Trophoblast cell (in vitro differentiated cells and primary cell): Measurements from ENCODE around the gene CNTN4.

Experiments
- DNase-seq, 2 donors: peaks; one replicate each; pipeline ENCODE4 v3.0.0-alpha.2; 2016
- H2AFZ ChIP-seq: 2 replicates; pipeline ENCODE4 v1.6.1; 2013; ENCODE audit warnings: low read length, moderate library complexity, mild to moderate bottlenecking; ENCODE audit not compliant: insufficient read depth, poor library complexity
- H2AK5ac ChIP-seq: 2 replicates; pipeline ENCODE4 v1.6.1; 2013; ENCODE audit warnings: mild to moderate bottlenecking, low read length
- H2BK120ac ChIP-seq: 2 replicates; pipeline ENCODE4 v1.6.1; 2013; ENCODE audit warnings: low read length, mild to moderate bottlenecking, moderate library complexity; ENCODE audit not compliant: insufficient read depth, poor library complexity
- H2BK12ac ChIP-seq: 2 replicates; pipeline ENCODE4 v1.6.1; 2013; ENCODE audit warnings: mild to moderate bottlenecking, low read length, moderate library complexity
- H2BK5ac ChIP-seq: 2 replicates; pipeline ENCODE4 v1.6.1; 2013; ENCODE audit warnings: low read length, low read depth, moderate library complexity, mild to moderate bottlenecking; ENCODE audit not compliant: poor library complexity
- H3K14ac ChIP-seq: 2 replicates; pipeline ENCODE4 v1.6.1; 2013; ENCODE audit warnings: mild to moderate bottlenecking, low read length
- H3K18ac ChIP-seq: 2 replicates; pipeline ENCODE4 v1.6.1; 2013; ENCODE audit warnings: mild to moderate bottlenecking, low read length
- H3K23ac ChIP-seq: 2 replicates; pipeline ENCODE4 v1.6.1; 2013; ENCODE audit warnings: low read length
- H3K27ac ChIP-seq: 2 replicates; pipeline ENCODE4 v1.5.1; 2013; ENCODE audit warnings: low read depth, mild to moderate bottlenecking, inconsistent platforms, low read length, moderate library complexity
- H3K27me3 ChIP-seq: 2 replicates; pipeline ENCODE4 v1.6.1; 2013; ENCODE audit warnings: inconsistent platforms, mild to moderate bottlenecking, low read length, moderate library complexity; ENCODE audit not compliant: insufficient read depth
- H3K36me3 ChIP-seq, 2 experiments: 1 replicate in 1 of 2; 2 replicates in 1 of 2; pipeline ENCODE4 v1.6.1; 2013; ENCODE audit warnings: low read length in 2 of 2, mild to moderate bottlenecking in 2 of 2, moderate library complexity in 1 of 2; ENCODE audit not compliant: insufficient read depth in 2 of 2, control insufficient read depth in 1 of 2
- H3K4ac ChIP-seq: 2 replicates; pipeline ENCODE4 v1.6.1; 2013; ENCODE audit warnings: low read depth, mild to moderate bottlenecking, low read length, moderate library complexity
- H3K4me1 ChIP-seq, 2 experiments: 1 replicate in 1 of 2; 2 replicates in 1 of 2; pipeline ENCODE4 v1.6.1; 2013; ENCODE audit warnings: low read length in 2 of 2, mild to moderate bottlenecking in 2 of 2, moderate library complexity in 1 of 2; ENCODE audit not compliant: insufficient read depth in 2 of 2, control insufficient read depth in 1 of 2
- H3K4me2 ChIP-seq: 2 replicates; pipeline ENCODE4 v1.6.1; 2013; ENCODE audit warnings: inconsistent platforms, mild to moderate bottlenecking, low read length, moderate library complexity
- H3K4me3 ChIP-seq: 2 replicates; pipeline ENCODE4 v1.5.1; 2013; ENCODE audit warnings: mild to moderate bottlenecking, low read depth, low read length, inconsistent platforms
- H3K79me1 ChIP-seq: one replicate; pipeline ENCODE4 v1.6.1; 2013; ENCODE audit warnings: low read length
- H3K79me2 ChIP-seq: 2 replicates; pipeline ENCODE4 v1.6.1; 2013; ENCODE audit warnings: low read length, mild to moderate bottlenecking; ENCODE audit not compliant: control insufficient read depth, insufficient read depth, poor library complexity
- H3K9ac ChIP-seq: 2 replicates; pipeline ENCODE4 v1.6.1; 2013; ENCODE audit warnings: mild to moderate bottlenecking, low read length
- H3K9me3 ChIP-seq: 2 replicates; pipeline ENCODE4 v1.6.1; 2013; ENCODE audit warnings: low read depth, mild to moderate bottlenecking, control low read depth, inconsistent platforms, low read length; ENCODE audit not compliant: insufficient read depth
- H4K12ac ChIP-seq: 2 replicates; pipeline ENCODE4 v1.6.1; 2013; ENCODE audit warnings: low read depth, mild to moderate bottlenecking, low read length, moderate library complexity
- H4K8ac ChIP-seq: 2 replicates; pipeline ENCODE4 v1.6.1; 2013; ENCODE audit warnings: low read depth, mild to moderate bottlenecking, low read length, moderate library complexity
- H4K91ac ChIP-seq: one replicate; pipeline ENCODE4 v1.6.1; 2013; ENCODE audit warnings: low read depth, mild to moderate bottlenecking, low read length, moderate library complexity
- WGBS: extraction: QIAGEN DNeasy Blood & Tissue Kit; methylation state at CpG from one replicate; pipeline ENCODE4 v1.1.7; 2013; ENCODE audit warnings: missing lambda C conversion rate; ENCODE audit not compliant: insufficient read length, insufficient coverage; ENCODE audit errors: extremely low coverage; 5-methylcytosine and 5-hydroxymethylcytosine counted together

CNTN4 gene

DNA sequence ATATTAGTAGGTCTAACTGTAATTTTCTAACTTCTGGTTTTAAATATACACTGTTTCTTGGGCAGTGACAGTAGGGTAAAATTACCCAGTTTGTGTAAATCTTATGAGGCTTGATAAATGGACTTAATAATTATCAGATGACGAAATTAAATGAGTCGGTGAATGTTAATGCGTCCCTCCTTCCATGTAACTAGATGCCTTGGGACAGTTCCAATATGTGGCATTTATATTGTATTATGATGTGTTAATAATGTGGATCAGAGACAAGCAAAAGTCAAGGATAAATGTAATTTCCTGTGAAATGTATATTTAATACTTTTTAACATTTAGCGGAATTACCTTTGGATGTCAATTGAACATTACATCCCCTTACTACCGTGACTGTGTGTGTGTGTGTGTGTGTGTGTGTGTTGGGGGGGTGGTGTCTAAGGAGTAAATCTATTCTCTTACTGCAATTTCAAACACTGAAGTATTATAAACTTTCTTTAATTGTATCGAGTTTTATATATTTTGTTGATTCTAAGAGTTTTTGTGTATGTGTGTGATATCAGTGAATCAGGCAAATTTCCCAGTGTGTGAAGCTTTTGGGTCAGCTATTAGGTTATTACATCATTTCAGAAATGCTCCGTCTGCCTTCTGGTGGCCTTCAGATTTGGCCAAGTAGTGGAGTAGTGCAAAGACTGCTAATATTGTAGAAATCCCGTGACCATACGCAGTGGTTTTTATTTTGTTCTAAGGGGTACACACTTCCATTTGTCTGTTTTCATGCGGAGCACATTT lies 50.1 kb downstream of the CNTN4 start:
- H4K8ac ChIP-seq, result no peak overlapping the region
- H3K18ac ChIP-seq, result no peak overlapping the region
- no peak overlapping the region for H3K4ac ChIP-seq
- no peak overlapping the region for H2AFZ ChIP-seq
- no peaks in the 10 kb centered on the region for H3K36me3 ChIP-seq
- H3K79me1 ChIP-seq, result no peaks in the 10 kb centered on the region
- H4K91ac ChIP-seq, result no peak overlapping the region
- H3K79me2 ChIP-seq, result no peaks in the 10 kb centered on the region
- H2BK5ac ChIP-seq, result no peak overlapping the region
- H3K23ac ChIP-seq, result no peak overlapping the region
- no peak overlapping the region for H3K4me2 ChIP-seq
- no peak overlapping the region for H3K27ac ChIP-seq
- H3K4me1 ChIP-seq, result no peaks in the 10 kb centered on the region
- H3K4me3 ChIP-seq, result no peak overlapping the region
- no peak overlapping the region for H3K14ac ChIP-seq
- H2AK5ac ChIP-seq, result no peak overlapping the region
- no peaks in the 10 kb centered on the region for H3K27me3 ChIP-seq
- no peak overlapping the region for H4K12ac ChIP-seq
- H2BK120ac ChIP-seq, result no peak overlapping the region
- no peak overlapping the region for H2BK12ac ChIP-seq
- no peak overlapping the region for H3K9ac ChIP-seq
- no CpG with 5 or more reads among the region's 10 CpGs for WGBS
- H3K9me3 ChIP-seq, result no peaks in the 10 kb centered on the region
- DNase-seq, result no peak

- no peak overlapping the region for H2BK5ac ChIP-seq
These were observed 54.4 kb downstream of the CNTN4 start for GRCh38 chr3:2153053-2153452.

DNA sequence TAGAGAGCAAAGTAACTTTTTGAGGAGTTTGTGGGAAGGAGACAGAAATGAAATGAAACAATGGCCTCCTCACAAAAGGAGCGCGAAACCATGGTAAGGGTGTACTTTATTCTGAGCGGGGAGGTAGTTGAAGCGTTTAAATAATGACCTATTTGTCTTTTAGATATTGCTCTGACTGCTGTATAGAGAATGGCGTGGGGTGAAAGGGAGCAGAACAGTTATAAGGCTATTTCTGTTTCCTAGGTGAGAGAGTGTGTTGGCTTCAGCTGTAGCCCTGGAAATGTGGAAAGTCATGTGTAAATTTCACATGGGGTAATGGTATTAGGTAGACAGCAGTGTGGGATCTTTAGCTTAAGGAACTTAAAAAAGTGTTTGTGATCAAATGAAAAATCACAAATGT lies 54.9 kb downstream of the CNTN4 start:
- no peaks in the 10 kb centered on the region for H3K9me3 ChIP-seq
- no peak overlapping the region for H2BK12ac ChIP-seq
- H2AFZ ChIP-seq, result no peak overlapping the region
- H3K27ac ChIP-seq, result no peak overlapping the region
- H3K4me2 ChIP-seq, result no peak overlapping the region
- H3K14ac ChIP-seq, result no peak overlapping the region
- no peak overlapping the region for H3K23ac ChIP-seq
- H3K4me1 ChIP-seq, result no peaks in the 10 kb centered on the region
- no peak overlapping the region for H2BK120ac ChIP-seq
- DNase-seq, result no peak
- H3K27me3 ChIP-seq, result no peaks in the 10 kb centered on the region
- H3K18ac ChIP-seq, result no peak overlapping the region
- H3K79me2 ChIP-seq, result no peaks in the 10 kb centered on the region
- H3K36me3 ChIP-seq, result no peaks in the 10 kb centered on the region
- H3K4ac ChIP-seq, result no peak overlapping the region
- no peak overlapping the region for H2BK5ac ChIP-seq
- no peak overlapping the region for H3K4me3 ChIP-seq
- H4K12ac ChIP-seq, result no peak overlapping the region
- no peak overlapping the region for H4K91ac ChIP-seq
- no peak overlapping the region for H4K8ac ChIP-seq
- no peak overlapping the region for H2AK5ac ChIP-seq
- WGBS, result no CpG with 5 or more reads among the region's 5 CpGs
- H3K79me1 ChIP-seq, result no peaks in the 10 kb centered on the region
- no peak overlapping the region for H3K9ac ChIP-seq

More at GRCh38 chr3:2153053-2153452, 54.4 kb downstream of the CNTN4 start:
- Histone ChIP-seq H3K14ac (no peak overlapping the region), H3K4me3 (no peak overlapping the region), H2AK5ac (no peak overlapping the region), H3K36me3 (no peaks in the 10 kb centered on the region), H4K91ac (no peak overlapping the region), H3K4me2 (no peak overlapping the region), H2AFZ (no peak overlapping the region), H3K79me2 (no peaks in the 10 kb centered on the region), H3K9me3 (no peaks in the 10 kb centered on the region), H3K23ac (no peak overlapping the region), H4K12ac (no peak overlapping the region), H3K27ac (no peak overlapping the region), H3K18ac (no peak overlapping the region), H3K79me1 (no peaks in the 10 kb centered on the region), H3K4me1 (no peaks in the 10 kb centered on the region), H3K9ac (no peak overlapping the region), H4K8ac (no peak overlapping the region), H3K27me3 (no peaks in the 10 kb centered on the region), H3K4ac (no peak overlapping the region), H2BK12ac (no peak overlapping the region), H2BK120ac (no peak overlapping the region)
- no peak for DNase-seq
- WGBS, result no CpG with 5 or more reads among the region's 2 CpGs

DNA sequence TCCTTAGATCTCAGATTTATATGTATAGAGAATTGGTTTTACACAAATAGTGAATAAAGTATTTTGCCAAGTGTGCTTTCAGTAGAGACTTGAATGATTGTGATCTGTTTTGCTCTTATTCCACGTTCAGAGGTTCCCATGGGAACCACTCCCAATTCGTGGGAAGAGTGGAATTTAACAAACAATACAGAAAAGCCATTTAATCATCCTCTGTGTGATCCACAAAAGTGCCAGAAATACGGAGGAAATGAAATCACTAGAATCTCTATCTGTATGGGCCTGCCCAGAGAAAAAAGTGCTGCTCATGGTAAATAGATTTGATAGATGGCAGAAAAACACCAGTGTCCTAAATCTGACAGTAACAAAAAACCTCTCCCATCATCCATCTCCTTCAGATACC lies 56.0 kb downstream of the CNTN4 start:
- Histone ChIP-seq H3K9me3 (no peaks in the 10 kb centered on the region), H3K36me3 (no peaks in the 10 kb centered on the region), H3K79me1 (no peaks in the 10 kb centered on the region), H4K8ac (no peak overlapping the region), H4K12ac (no peak overlapping the region), H3K14ac (no peak overlapping the region), H3K18ac (no peak overlapping the region), H2BK12ac (no peak overlapping the region), H2AK5ac (no peak overlapping the region), H3K4me1 (no peaks in the 10 kb centered on the region), H3K27ac (no peak overlapping the region), H2BK5ac (no peak overlapping the region), H3K79me2 (no peaks in the 10 kb centered on the region), H3K4me3 (no peak overlapping the region), H2BK120ac (no peak overlapping the region), H2AFZ (no peak overlapping the region), H4K91ac (no peak overlapping the region), H3K27me3 (no peaks in the 10 kb centered on the region), H3K4ac (no peak overlapping the region), H3K9ac (no peak overlapping the region), H3K23ac (no peak overlapping the region), H3K4me2 (no peak overlapping the region)
- no peak for DNase-seq
- WGBS, result no CpG with 5 or more reads among the region's 3 CpGs
